GM19023 (cell line): ENCODE results near the gene MLF1.
A peak's percentile ranks its signal among the peaks of the same experiment; 100 is the strongest.
"Not testable (repeated sequence)": the region's sequence is repeated elsewhere in the genome, so short reads cannot be mapped to it uniquely, and the experiment has no call there.

Source experiments
- ATAC-seq: cut with Tn5 transposase; IDR thresholded peaks from one replicate; pipeline ENCODE4 v1.9.1; 2021; ENCODE audit warnings: mild to moderate bottlenecking, moderate library complexity; ENCODE audit not compliant: unreplicated experiment

The MLF1 gene

GRCh38 chr3:158570999-158571702, at the start of gene MLF1:
Gene MLF1 (plus strand): TSS chr3:158571194. CDS start chr3:158571301, 107 bp downstream.
- ATAC-seq, result peak; percentile 100

- ATAC-seq, result no peak
These were observed 48.5 kb upstream of the MLF1 start for GRCh38 chr3:158522221-158523136.

- ATAC-seq, result no peak
These were observed 42.8 kb upstream of the MLF1 start for GRCh38 chr3:158528076-158528674.

- ATAC-seq, result no peak
These were observed 39.7 kb upstream of the MLF1 start for GRCh38 chr3:158531334-158531733.

- ATAC-seq, result no peak
These were observed 38.8 kb upstream of the MLF1 start for GRCh38 chr3:158532099-158532734.

- ATAC-seq, result no peak
These were observed 35.1 kb upstream of the MLF1 start for GRCh38 chr3:158535918-158536317.

- no peak for ATAC-seq
These were observed 31.5 kb upstream of the MLF1 start for GRCh38 chr3:158539414-158540014.

GRCh38 chr3:158540066-158540465, 30.9 kb upstream of the MLF1 start:
- ATAC-seq, result no peak

- ATAC-seq, result no peak
These were observed 22.3 kb upstream of the MLF1 start for GRCh38 chr3:158548691-158549090.

GRCh38 chr3:158549938-158550337, 21.1 kb upstream of the MLF1 start:
- ATAC-seq, result not testable (repeated sequence)

GRCh38 chr3:158552124-158552523, 18.9 kb upstream of the MLF1 start:
- no peak for ATAC-seq

GRCh38 chr3:158559504-158559903, 11.5 kb upstream of the MLF1 start:
- ATAC-seq, result no peak

- ATAC-seq, result no peak
These were observed 10.0 kb upstream of the MLF1 start for GRCh38 chr3:158560979-158561378.

GRCh38 chr3:158562674-158563073, 8.3 kb upstream of the MLF1 start:
- ATAC-seq, result no peak

- no peak for ATAC-seq
These were observed 7.9 kb upstream of the MLF1 start for GRCh38 chr3:158563076-158563475.

- ATAC-seq, result no peak
These were observed 5.9 kb upstream of the MLF1 start for GRCh38 chr3:158565076-158565475.

GRCh38 chr3:158568784-158569183, 2.2 kb upstream of the MLF1 start:
- ATAC-seq, result no peak

- ATAC-seq, result no peak
These were observed 1.2 kb upstream of the MLF1 start for GRCh38 chr3:158569794-158570193.

GRCh38 chr3:158571969-158572765, 1.2 kb downstream of the MLF1 start:
- no peak for ATAC-seq

- no peak for ATAC-seq
These were observed 1.7 kb downstream of the MLF1 start for GRCh38 chr3:158572766-158573060.
